HuH-7 (cell line): ENCODE data around the gene CYFIP2.

ENCODE experiments used
- DNase-seq: peaks from one replicate; pipeline ENCODE4 v3.0.0; 2011; ENCODE audit warnings: low spot score

Gene CYFIP2

DNA sequence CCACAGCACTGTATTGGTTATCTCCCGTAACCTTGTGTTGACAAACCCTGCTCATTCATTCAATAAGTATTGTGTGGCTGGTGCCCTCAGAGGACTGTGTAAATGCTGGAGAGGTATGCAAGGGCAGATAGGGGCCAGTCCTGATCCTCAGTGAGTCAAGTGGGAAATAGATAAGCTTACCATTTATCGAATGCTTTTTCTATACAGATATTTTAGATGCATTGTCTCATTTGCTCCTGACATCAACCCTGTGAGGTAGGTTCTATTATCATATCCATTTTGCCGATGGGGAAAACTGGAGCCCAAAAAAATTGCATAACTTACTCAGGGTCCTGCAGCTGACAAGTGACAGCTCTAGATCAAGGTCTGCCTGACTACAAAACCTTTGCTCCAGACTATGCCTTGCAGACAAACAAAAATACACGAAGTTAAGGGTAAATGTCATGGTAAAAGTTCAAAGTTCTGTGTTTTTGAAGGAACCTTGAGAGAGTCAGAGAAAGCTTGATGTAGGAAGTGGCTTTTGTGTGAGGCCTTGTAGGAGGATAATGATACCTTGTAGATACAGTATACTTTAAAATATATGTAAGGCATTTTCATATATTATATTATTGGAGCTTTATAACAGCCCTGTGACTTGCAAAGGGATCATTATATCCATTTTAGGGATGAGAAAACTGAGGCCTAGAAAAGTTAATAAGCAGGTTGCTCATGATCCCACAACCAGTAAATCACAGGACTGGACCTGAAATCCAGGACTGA, 22.7 kb downstream of the CYFIP2 start:
- DNase-seq: no peak

DNA sequence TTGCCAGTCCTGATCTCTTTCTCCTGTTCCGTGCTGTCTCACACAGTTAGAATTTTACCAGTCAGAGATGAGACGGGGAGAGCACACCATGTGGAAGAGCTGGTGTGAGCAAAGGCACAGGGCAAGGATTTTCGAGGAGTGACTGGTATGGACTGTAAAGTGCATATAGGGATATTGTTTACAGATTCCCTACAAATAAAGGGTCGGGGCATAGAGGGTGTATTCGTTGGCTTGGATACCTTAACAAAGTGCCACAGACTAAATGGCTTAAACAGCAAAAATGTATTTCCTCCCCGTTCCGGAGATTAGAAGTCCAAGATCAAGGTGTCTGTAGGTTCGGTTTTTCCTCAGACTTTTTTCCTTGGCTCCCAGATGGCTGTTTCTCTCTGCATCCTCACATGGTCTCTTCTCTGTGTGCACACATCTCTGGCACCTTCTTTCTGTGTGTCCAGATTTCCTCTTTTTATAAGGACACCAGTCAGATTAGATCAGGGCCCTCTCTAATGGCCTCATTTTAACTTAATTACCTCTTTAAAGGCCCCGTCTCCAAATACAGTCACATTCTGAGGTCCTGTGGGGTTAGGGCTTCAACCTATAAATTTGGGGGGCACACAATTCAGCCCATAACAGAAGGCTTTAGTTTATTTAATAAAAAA, 23.4 kb downstream of the CYFIP2 start:
- DNase-seq: no peak

DNA sequence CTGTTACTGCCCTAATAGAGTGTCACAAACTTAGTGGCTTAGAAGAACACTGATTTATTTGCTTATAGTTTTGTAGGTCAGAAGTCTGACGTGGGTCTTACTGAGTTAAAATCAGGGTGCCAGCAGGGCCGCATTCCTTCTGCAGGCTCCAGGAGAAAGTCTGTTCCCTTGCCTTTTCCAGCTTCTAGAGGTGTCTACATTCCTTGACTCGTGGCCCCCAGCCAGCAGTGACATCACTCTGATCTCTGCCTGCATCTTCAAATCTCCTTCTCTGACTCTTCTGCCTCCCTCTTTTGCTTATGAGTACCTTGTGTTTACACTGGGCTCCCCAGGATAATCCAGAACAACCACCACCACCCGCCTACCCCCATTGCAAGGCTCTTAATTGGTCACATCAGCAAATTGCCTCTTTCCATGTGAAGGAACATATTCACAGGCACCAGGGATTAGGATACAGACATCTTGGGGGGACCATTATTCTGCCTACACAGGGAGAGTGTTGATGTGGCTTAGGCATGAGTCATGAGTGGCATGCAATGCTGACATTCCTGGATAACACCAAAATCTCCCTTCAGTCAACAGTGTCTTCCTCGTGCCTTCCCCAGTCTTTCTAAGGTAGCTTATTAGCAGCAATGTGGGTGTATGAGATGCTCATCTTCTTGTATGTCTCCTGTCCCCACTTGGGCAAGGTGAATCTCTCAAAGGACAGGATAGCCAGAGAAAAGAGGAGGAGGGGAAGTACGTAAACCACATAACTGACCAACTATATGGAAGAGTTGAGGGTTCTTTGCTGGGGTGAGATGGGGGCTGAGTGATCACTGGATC, 24.4 kb downstream of the CYFIP2 start:
- no peak for DNase-seq

DNA sequence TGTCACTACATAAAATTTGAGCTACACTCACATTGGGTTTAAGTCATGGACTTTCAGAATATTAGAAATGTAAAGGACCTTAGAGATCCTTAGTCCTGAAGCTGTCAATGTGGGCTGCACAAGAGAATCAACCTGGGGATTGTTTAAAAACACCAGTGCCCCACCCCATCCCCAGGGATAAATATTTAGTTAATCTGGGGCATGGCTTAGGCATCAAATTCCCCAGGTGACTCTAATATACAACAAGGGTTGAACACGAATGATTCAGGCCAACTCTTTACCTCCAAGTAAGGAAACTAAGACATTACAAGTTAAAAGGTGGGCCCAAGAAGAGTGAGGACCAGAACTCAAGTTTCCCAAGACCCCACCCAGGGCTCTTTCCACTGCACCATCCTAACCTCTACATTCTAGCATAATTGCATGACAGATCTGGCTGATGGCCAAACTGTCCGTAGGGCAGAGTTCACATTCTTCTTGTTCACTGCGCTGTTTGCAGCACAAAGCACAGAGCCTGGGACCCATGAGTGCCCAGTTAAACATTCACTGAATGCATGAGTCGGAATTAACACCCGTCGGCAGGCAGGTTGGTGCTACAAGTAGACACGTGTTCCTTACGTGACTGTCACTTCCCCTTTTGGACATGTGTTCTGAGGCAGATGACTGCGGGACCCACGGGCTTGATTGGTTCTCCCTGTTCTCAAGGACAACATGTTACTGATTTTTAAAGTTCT, 25.2 kb downstream of the CYFIP2 start:
- peak; percentile 47 for DNase-seq

DNA sequence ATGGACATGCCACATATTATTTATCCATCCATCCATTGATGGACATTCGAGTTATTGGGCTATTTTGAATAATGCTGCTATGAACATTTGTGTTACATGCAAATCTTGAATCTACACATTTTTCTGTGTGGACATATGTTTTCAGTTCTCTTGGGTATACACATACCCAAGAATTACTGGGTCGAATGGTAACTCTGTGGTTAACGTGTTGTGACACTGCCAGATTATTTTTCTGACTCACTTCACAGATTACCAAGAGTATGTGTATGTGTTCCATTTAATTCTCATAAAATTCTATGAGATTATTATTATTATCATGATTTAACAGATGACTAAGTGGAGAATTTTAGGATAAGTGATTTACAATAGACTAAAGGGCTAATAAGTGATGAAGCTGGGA, 26.7 kb downstream of the CYFIP2 start:
- no peak for DNase-seq

DNA sequence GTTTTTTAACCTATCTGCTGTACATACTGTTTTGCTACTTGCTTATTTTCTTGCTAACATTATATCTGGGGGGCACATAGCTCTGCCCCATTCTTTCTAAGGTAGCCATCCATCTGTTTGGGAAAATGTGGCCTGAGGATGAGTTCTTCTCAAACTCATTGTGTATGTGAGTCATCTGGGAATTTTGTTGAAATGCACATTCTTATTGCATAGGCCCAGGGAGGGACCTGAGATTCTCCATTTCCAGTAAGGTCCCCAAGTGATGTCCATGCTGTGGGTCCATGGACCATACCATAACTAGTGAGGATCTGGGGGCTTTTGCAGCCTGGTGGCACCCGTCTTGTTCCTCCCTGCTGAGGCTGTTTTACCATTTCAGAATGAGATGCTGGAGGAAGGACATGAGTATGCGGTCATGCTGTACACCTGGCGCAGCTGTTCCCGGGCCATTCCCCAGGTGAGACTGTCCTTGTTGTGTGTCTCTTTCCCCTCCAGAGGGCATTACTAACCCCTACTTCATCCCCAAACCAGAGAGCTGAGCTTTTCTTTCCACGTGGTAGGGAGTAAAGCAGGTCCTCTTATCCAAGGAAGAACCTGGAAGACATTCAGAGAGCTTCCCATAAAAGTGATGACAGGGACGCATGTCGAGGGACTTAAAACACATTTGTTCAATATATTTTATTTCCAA, 28.6 kb downstream of the CYFIP2 start:
- DNase-seq: no peak

DNA sequence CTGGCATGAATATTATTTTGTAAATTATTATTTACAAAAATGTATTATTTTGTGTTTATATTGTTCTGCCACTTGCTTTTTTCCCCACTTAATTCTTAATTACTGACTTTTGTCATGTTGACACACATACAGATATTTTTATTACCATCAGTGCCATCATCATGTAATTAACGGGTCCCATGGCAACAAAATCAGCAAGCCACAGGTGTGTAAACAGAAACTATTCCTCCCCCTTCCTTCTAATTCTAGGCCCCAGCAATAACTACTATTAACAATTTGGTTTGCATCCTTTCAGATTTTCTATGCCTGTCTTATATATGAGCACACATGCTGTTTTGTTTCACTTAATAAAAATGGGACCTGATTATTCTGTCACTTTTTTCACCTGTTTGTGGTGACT, 29.3 kb downstream of the CYFIP2 start:
- DNase-seq: no peak

DNA sequence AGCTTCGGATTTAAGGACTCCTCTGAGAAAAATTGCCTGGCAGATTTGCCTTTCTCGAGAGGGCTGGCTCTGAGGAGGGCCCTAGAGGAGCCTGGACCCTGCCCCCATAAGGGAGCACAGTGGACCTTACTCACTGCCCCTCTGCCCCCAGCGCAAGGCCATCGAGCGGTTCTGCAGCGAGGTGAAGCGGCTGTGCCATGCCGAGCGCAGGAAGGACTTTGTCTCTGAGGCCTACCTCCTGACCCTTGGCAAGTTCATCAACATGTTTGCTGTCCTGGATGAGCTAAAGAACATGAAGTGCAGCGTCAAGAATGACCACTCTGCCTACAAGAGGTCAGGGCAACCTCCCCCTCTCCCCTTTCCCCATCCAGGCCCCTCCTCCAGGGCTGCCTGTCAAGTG, 34.6 kb downstream of the CYFIP2 start:
- DNase-seq: no peak

DNA sequence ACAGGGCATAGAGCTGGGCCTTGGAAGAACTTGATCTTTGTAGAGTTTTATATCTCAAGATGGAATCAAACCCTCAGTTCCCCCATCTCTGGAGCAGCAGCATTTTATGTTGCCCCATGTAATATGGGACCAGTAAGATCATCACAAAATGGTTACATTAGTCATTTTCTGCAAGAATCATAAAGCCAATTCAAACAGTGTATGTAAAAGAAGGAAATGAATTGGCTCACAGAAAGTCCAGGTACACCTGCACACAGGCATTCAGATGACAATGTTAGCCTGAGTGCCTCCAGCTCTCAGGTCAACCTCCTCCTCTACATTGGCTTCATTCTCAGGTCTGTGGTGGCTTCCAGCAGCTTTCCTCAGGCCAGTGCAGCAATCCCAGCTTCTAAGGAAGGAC, 35.1 kb downstream of the CYFIP2 start:
- no peak for DNase-seq

DNA sequence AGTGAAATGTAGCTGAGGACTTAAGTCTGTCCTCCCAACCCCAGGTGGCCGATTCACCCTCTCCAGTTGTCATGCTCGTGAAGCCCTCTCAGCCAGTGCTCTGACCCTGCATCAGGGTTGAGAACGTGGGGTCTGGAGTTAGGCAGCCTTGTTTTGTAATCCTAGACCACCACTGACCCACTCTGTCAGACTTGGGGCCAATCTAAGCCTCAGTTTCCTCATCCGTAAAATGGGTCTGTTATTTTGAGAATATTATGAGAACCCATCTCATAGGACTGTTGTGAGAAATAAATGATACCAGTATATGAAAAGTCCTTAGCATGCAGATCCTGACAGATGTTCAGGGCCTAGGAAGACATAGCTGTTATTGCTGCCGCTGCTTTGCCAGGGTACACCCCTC, 37.1 kb downstream of the CYFIP2 start:
- DNase-seq: no peak

DNA sequence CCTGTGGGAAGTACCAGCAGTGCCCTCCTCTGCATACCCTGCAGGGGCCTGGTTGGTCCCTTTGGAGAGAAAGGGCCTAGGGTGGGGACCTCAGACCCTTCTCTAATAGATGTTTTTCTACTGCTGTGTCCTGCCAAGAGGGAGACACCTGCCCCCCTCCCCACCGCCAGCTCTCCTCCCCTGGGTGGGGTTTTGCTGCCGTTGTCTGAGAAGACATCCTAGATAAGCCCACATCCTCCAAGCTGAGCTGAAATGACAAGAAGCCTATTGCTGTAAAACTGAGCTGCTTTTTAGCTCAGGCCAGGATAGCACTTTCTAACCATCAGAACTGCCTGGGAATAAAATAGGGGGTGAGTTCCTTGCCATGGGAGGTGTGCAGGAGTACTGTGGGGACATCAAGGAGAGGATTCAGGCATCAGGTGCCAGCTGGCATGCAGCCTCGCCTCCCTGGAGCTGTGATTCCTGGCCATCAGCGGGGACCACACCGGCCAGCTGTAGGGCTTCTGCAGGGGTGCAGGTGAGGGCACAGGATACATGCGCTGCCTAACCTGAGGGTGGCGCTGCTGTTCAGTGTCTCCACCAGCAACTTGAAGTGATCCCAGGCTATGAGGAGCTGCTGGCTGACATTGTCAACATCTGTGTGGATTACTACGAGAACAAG, 37.9 kb downstream of the CYFIP2 start:
- peak; percentile 30 for DNase-seq

DNA sequence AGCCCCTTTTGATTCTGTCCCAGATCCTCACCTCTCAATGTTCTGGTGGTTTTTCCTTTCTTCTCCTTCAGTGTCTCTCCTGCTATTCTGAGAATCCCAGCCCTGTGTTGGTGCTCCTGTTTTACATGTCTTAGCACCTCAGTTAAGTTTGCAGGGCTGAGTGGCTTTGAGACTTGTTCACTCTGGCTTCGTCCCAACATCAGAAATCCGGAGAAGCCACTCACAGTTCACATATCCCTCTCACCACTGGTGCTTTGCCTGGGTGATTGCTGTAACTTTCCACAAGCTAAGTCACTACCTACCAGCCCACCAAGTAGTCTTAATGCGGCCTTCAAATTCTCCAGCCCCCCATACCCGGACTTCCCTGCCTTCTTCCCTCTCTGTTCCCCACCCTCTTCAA, 40.2 kb downstream of the CYFIP2 start:
- DNase-seq: no peak

DNA sequence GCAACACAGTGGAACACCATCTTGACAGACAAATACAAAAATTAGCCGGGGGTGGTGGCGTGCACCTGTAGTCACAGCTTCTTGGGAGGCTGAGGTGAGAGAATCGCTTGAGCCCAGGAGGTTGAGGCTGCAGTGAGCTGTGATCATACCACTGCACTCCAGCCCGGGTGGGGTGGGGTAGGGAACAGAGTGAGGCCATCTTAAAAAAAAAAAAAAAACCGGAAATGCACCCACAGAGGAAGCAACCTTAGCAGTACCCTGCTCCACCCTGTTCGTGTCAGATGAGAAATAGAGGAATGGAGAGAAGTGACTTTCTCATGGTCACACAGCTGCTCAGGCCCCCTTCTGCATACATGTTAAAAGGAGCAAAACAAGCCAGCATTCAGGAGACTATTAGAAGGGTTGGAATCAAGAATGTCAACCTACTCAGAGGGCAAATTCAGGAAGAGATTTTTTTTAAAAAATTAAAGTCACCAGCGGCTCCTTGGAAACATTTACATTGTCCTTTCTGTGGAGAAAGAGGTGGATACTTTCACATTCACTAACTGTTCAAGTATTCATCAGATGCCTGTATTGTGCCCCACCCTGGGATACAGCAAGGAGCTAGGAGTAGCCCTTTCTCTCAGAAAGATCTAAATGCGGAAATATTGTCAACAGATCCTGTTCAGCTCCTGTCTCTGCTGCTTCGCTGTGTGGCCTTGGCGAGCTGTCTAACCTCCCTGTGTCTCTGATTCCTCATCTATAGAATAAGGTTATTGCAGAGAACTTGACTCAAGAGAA, 41.0 kb downstream of the CYFIP2 start:
- no peak for DNase-seq

DNA sequence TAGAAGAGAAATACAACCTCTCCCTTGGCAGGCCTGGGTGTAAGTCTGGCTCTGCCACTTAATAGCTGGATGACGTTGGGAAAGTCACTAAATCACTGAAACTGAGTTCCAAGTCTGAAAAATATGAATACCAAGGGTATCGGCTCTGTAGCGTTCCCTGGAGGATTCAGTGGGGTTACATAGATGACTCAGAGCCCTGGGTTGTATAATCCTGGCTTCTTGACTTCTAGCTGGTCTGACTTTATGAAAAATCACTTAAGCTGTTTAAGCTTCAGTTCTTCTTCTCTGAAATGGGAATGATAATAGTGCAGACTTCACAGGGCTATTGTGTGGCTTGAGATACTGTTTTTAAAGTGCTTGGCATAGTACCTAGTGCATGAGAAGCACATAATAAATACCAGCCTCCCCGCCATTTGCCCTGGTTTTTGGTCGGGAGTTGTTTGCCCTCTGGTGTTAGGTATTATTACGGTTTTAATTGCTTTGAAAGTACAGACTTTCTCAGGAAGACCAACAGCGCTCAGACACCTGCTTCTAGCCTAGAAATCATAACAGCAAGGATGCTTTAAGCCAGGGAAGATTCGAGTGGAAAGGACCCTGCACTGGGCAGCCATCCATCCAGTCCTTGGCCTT, 43.0 kb downstream of the CYFIP2 start:
- no peak for DNase-seq

DNA sequence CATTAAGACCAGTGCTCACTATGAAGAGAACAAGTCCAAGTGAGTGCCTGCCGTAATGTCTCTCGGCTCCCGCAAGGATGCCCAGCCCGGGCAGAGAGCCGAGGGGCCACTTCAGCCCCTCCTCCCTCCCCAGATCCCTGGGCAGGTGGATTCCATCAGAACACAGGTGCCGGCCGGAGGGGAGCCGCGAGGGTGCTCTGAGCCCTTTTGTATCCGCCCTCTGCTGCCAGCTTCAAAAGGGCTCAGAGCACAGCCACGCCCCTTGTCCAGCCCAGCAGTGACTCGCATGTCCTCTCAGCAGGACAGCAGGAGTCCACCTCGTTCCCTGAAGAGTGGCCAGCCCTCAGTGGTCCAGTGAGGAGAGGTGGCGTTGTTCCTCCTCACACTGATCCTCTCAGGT, 43.9 kb downstream of the CYFIP2 start:
- DNase-seq: no peak

DNA sequence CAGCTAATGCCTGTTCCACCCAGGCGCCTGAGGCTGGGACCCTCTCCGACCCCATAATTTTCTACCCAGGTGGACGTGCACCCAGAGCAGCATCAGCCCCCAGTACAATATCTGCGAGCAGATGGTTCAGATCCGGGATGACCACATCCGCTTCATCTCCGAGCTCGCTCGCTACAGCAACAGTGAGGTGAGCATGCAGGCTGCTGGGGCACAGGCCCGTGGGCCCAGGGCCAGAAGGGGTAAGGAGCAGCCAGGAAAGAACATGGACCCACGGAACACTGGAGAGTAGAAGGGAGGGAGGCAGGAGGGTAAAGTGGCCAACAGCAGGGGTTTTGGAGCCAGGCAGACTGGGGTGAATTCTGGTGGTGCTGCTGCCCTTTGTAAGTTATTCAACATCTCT, 45.7 kb downstream of the CYFIP2 start:
- DNase-seq: no peak

DNA sequence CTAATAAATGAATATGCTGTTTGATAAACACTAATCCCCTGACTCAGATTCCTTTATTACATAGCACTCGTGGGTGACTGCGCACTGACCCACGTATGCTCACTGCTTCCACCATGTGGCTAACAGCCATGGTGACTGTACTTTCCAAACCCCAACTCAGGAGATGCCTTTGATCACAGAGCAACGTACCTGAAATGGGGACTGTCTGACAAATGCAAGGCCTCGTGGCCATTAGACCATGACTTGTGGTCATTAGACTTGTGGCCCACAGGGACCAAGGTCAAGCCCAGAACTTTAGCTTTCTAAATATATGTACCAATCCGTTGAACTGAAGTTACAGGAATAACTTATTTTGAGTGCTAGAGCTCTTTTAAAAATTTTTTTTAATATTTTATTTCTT, 46.6 kb downstream of the CYFIP2 start:
- DNase-seq: peak; percentile 66

DNA sequence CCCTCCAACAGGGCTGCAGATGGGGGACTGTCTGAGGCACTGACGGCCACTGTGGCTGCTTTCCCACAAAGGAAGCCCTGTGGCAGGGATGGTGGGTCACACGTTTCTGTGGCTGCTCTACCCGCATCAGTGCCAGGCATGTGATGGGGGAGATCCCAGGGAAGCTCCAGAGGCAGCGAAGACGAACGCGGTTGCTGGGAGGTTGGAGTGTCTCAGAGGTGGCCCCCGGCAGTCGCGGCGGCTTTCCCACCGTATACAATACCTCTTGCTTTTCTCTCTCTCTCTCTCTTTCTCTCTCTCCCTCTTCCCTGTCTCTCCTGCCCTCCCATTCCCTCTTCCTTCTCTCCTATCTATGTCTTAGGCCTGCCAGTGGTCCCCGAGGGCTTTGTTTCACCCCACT, 56.7 kb downstream of the CYFIP2 start:
- no peak for DNase-seq

DNA sequence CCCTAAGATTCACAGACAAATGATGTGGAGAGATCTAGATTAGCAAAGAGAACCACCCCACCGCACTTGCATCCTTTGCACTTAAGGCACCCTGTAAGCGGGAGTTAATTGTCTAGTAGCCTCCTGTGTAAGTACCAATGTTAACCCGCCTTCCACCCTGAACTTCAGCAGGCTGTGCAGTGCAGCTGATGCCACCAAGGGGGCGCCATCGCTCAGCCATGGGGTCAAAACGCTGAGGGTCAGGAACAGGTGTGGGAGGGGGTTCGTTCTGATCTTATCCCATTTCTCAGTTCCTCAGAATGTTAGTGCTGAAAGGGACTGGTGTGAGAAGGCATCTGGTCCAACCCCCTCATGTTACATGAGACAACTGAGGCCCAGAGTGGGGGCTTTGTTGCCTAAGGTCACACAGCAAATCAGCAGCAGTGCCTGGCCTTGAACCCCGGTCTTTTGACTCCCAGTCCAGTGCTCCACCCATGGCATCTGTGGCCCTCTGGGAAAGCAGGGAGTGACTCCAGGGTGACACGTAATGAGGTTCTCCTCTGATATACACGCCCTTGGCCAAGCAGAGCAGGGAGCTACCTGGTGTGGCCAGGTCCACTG, 57.3 kb downstream of the CYFIP2 start:
- DNase-seq: no peak

DNA sequence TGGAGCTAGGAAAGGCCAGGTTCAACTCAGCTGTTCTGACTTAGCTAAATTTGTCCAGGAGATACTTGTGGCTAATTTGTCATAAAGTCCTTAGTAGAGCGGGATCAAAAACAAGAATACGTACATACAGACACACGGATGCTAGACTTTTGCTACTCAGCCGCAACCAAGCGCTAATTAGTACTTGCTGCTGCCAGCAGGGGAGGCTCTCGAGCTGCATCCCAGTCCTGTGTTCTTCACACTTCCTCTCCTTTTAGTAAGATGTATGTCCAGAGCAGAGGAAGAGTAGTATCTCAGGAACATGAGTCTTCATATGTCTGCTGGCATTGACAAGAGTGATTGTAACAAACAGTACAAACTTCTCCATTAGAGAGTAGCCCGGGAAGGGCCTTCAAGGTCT, 58.3 kb downstream of the CYFIP2 start:
- no peak for DNase-seq
